Kidney tubule cell (primary cell): ENCODE results near the gene GABRB2.

Experiments
- DNase-seq: peaks from one replicate; pipeline ENCODE4 v3.0.0-alpha.2; 2018; ENCODE audit warnings: low spot score

The GABRB2 gene

GRCh38 chr5:161387121-161387520, 159.4 kb downstream of the GABRB2 start:
- peak; percentile 64 for DNase-seq

- no peak for DNase-seq
These were observed 161.5 kb downstream of the GABRB2 start for GRCh38 chr5:161385027-161385426.

DNA sequence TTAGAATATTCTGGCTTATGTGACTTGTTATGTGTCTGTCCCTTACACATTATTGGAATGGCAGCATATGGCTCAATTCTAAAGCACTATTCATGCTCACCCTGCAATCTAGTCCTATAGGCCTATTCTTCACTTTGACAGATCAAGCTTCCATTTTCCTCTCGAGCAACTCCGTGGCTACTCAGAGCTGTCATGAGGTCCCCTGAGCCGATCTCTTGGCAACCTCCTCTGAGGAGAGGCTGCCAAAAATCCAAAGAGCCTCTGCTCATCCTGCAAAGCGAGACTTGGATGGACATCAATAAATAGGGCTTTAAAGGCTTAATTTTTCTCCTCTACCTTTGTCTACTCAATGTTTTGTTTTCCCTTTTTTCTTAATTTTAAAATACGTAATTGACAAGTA, 163.8 kb downstream of the GABRB2 start:
- no peak for DNase-seq

- DNase-seq, result no peak
These were observed 166.0 kb downstream of the GABRB2 start for GRCh38 chr5:161380486-161380885.

DNA sequence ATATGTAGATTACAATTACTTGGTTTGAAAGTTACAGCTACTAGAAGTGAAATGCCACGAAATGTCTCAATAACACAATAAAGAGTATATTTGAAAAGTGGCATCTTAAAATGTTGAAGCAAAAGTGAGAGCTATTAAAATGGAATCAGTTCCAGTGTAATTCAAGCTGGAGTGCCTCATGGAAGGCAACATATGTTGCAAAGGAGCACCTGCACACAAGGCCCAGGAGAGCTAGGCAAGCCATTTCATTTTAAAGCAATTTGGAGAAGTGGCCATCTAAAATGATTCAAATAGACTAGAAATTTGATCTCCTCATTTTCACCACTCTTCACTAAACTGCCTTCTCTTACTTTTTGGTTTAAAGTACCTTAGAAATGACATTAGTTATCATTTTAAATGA, 167.8 kb downstream of the GABRB2 start:
- DNase-seq, result no peak

- no peak for DNase-seq
These were observed 170.5 kb downstream of the GABRB2 start for GRCh38 chr5:161376034-161376433.

DNA sequence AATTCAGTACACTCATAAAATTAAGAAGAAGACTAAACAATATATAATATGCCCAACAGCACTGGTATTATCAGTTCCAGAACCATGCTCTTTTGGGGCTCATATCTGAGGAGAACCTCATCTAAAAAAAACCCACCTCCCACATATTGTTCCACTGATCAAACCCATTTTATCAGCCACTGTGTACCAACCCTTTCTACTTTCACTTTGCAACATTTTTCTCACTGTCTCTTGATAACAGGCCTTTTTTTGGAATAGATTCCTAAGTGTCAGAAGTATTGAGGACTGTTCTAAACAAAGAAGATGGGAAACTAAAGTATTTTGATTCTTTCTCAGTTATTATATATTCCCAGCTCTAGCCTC, 173.2 kb downstream of the GABRB2 start:
- DNase-seq, result no peak

- no peak for DNase-seq
These were observed 173.7 kb downstream of the GABRB2 start for GRCh38 chr5:161372682-161373344.

DNA sequence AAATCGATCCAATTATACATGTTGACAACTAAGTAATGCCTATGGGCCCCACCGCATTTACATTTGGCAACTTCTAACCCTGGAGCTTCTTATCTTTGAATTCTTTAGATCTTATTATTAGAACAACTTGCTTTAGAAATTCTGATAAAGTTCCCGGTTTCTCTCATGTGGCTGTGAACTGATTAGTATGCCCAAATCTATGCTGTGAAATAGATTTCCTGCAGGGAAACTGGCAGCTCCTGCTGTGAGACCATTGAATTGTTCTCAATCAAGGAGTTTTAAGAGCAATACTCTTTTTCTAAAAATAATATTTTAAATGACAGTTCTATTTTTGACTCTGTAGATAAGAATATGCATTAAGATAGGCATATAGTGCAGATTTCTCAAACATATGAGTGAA, 177.5 kb downstream of the GABRB2 start:
- no peak for DNase-seq

DNA sequence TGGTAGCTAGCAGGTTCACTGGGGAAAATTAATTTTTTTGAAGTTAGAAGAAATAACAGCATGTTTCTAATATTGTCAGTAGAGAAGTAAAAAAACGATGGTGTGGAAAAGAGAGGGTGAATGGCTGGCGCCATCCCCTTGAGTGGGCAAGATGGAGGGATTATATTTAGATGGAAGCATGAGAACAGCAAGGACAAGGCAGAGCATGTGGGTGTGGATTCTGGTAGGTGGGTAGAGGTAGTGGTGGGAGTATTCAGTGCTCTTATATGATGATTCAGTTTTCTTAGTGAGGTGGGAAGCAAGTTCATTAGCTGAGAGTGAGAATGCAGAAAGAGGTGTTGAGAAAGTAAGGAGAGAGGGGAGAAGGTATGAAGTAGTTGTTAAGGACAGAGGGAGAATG, 188.1 kb downstream of the GABRB2 start:
- no peak for DNase-seq

- no peak for DNase-seq
These were observed 202.3 kb downstream of the GABRB2 start for GRCh38 chr5:161344234-161344633.

- DNase-seq, result no peak
These were observed 203.6 kb downstream of the GABRB2 start for GRCh38 chr5:161342886-161343285.

DNA sequence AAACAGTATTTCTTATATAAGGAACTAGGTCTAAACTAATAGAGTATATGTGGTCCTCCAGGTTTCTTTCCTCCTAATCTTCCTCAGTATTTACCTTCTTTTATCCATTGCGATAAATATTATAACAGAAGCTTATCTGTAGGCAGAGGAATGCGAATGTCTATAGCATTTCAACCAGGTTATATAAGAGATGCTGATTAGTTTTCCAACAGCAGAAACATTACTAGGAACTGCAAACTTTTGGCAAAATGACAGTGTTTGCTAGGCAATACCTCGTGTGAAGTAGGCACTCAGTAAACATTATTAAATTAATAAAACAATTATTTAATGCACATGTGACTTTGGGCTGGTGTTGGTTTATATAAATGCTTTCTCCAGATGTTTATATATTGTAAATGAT, 206.5 kb downstream of the GABRB2 start:
- no peak for DNase-seq

DNA sequence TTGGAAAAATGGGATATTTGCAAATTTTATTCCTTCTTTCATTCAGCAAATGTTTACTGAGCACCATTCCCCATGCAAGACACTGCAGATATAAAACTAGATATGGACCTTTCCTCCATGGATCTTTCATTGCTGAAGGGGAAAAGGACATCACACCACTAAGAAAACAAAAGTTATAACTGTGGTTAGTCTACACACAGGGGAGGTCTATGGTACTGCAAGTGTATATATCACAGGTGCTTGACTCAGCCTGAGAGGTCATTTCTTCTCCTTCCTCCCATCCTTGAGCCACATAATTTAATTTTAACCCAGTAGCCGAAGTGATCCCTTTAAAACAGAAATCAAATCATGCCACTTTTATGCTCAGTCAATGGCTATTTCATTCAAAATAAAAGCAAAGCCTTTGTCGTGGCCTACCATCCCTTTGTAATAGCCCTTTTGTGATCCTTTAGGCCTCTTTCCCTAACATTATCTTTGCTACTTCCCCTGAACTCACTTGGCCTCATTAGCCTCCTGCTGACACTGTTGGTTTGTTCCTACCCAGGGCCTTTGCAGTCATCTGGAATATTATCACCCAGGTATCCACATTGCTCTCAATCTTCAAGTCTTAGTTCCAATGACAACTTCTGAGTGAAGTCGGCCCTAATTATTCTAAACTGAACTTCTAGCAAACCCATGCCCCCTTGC, 213.2 kb downstream of the GABRB2 start:
- no peak for DNase-seq

- DNase-seq, result no peak
These were observed 214.2 kb downstream of the GABRB2 start for GRCh38 chr5:161332343-161332742.

- DNase-seq, result peak; percentile 38
These were observed 232.5 kb downstream of the GABRB2 start for GRCh38 chr5:161314033-161314432.

GRCh38 chr5:161312882-161313281, 233.6 kb downstream of the GABRB2 start:
- DNase-seq, result no peak

DNA sequence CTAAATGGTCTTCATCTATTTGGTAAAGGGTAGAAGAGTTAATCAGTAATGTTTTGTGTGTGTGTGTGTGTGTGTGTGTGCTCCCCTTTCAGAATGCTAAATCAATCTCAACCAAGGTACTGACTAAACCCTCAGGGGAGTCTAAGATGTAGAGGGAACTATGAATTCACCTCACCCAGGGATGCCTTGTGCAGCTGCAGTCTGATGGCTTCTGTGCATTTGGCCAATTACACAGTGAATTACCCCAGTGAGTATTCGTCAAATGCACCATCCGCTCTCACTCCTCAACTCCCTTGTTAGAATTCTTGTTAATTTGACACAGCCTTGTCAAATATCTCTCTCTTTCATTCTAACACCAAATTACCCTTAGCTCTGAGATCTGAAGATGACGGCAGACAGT, 234.6 kb downstream of the GABRB2 start:
- no peak for DNase-seq

- DNase-seq, result no peak
These were observed 235.3 kb downstream of the GABRB2 start for GRCh38 chr5:161311146-161311708.

DNA sequence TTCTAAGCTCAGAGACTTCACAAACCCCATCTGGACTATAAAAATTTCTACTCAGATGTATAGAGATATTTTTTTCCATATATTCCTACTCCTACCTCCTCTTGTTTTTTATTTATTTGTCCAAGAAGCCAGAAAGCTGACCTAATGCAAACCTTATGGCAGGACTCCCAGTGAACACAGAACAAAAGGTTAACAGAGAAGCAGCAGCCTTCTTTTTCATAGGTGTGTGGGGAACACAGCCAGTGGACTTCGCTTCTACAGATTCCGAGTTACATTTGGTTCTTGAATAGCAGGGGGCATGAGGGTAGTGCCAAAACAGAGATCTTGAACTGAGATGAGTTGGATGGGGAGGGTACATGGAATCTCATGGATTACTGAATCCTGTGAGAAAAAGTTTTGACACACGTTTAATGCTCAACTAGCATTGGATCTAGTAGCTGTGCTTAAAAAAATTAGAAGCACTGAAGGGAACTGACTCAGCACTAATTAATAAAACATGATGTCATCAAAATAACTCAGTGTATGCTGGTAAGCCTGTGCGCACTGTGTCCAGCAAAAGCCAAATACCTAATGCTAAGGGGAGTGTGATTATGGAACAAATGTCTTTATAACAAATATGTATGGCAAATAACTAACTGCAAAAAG, 240.1 kb downstream of the GABRB2 start:
- peak; percentile 33 for DNase-seq

- DNase-seq, result peak; percentile 21
These were observed 240.9 kb downstream of the GABRB2 start for GRCh38 chr5:161305601-161306000.

GRCh38 chr5:161302559-161302958, 244.0 kb downstream of the GABRB2 start:
- peak; percentile 3 for DNase-seq

DNA sequence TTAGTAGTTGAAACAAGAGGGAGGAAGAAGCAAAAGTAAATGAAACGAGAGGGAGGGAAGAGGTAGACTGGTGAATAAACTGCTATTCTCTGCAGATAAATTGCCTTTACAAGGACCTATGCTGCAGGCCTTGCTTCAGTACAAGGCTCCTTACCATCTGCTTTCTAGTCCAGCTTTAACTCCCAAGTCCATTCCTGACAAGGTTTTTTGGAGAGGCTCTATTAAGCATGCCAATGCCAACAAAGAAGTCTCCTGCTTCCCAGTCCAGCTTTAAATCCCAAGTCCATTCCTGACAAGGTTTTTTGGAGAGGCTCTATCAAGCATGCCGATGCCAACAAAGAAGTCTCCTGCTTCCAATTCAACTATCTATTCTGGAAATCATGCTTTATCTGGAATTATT, 244.9 kb downstream of the GABRB2 start:
- DNase-seq, result no peak
